Uterus (tissue), 4 donors: ENCODE measurements around the gene CDC5L. TPM values are rescaled to one million over a fixed set of nuclear protein-coding genes. Genes with fewer than 3 reads are reported as not detected.

Experiments
- DNase-seq, 2 donors: peaks; one replicate each; pipeline ENCODE4 v3.0.0-alpha.2; 2019 to 2020
- H3K27ac ChIP-seq, 2 donors: fragments of 200-600 bp; sonication (generic); 1 replicate in 1 of 2; 2 replicates in 1 of 2; pipeline ENCODE4 v1.5.1; 2016 to 2018
- H3K27me3 ChIP-seq, 2 donors: fragments of 200-600 bp; sonication (generic); one replicate each; pipeline ENCODE4 v1.5.1; 2018 to 2019; ENCODE audit warnings: control low read depth in 1 of 2
- H3K36me3 ChIP-seq, 2 donors: fragments of 200-600 bp; sonication (generic); one replicate each; pipeline ENCODE4 v1.5.1; 2019; ENCODE audit warnings: control low read depth in 1 of 2
- H3K4me1 ChIP-seq, 2 donors: fragments of 200-600 bp; sonication (generic); one replicate each; pipeline ENCODE4 v1.5.1; 2018 to 2019; ENCODE audit warnings: control low read depth in 1 of 2
- H3K4me3 ChIP-seq, 2 donors: fragments of 200-600 bp; sonication (generic); 1 replicate in 1 of 2; 2 replicates in 1 of 2; pipeline ENCODE4 v1.5.1; 2018 to 2019; ENCODE audit warnings: mild to moderate bottlenecking in 1 of 2
- H3K9me3 ChIP-seq, 2 donors: fragments of 200-600 bp; sonication (generic); one replicate each; pipeline ENCODE4 v1.5.1; 2019; ENCODE audit warnings: control low read depth in 1 of 2
- CTCF ChIP-seq, 4 experiments: fragments of 200-600 bp in 2 of 4; fragments of 450-650 bp in 2 of 4; sonication (generic) in 2 of 4; IDR thresholded peaks; one replicate each; pipeline ENCODE4 v1.5.1; 2016 to 2019; ENCODE audit warnings: antibody characterized with exemption in 4 of 4, mild to moderate bottlenecking in 2 of 4, moderate library complexity in 1 of 4
- POLR2A ChIP-seq, 2 donors: fragments of 450-650 bp; IDR thresholded peaks; one replicate each; pipeline ENCODE4 v1.6.1; 2016; ENCODE audit warnings: antibody characterized with exemption in 2 of 2, mild to moderate bottlenecking in 1 of 2, moderate library complexity in 1 of 2
- intact Hi-C: fragments of 100-400 bp; cut with DNase I; formaldehyde crosslinking; loops from one replicate; pipeline ENCODE4 v1.15.1; 2023; ENCODE audit warnings: low total_unique reads
- total RNA-seq, 4 donors: library from RNA; depleted of rRNA in 3 of 4; stranded (reverse); fragments of >200 nt in 3 of 4; gene quantifications; one replicate each; pipeline versions ENCODE4 v1.1.0 to v1.2.4, GENCODE V29; 2014 to 2023
- donor health status: DM: yes; HTN: yes; CAD: no.

CDC5L gene
- total RNA-seq, 4 donors from 2014 or later: 8.7 to 42.0 (median 20.0) TPM

- no peaks in the 10 kb centered on the region for H3K36me3 ChIP-seq
- H3K9me3 ChIP-seq: no peaks in the 10 kb centered on the region
- no peak for TF ChIP-seq CTCF (IDR thresholded peaks at IDR 0.05)
- TF ChIP-seq POLR2A (IDR thresholded peaks at IDR 0.05): no peak
- intact Hi-C loops: loop anchor here (5.0 kb wide), 1 partner anchor 1469 kb away; no protein-coding TSS in a partner anchor
- H3K27me3 ChIP-seq: no peaks in the 10 kb centered on the region
- no peak overlapping the region for H3K27ac ChIP-seq
- no peak overlapping the region for H3K4me3 ChIP-seq
- DNase-seq: no peak
- H3K4me1 ChIP-seq: no peaks in the 10 kb centered on the region
Measured at GRCh38 chr6:44462797-44463727, 75.6 kb downstream of the CDC5L start.

- TF ChIP-seq CTCF (IDR thresholded peaks at IDR 0.05) (no peak), POLR2A (IDR thresholded peaks at IDR 0.05) (no peak)
- intact Hi-C loops: loop anchor here (5.0 kb wide), 1 partner anchor 1468 kb away; no protein-coding TSS in a partner anchor
- no peak overlapping the region for H3K27ac ChIP-seq
Measured at GRCh38 chr6:44463728-44464450, 76.4 kb downstream of the CDC5L start.

GRCh38 chr6:44464527-44465310 lies 77.2 kb downstream of the CDC5L start:
- no peak for DNase-seq
- H3K36me3 ChIP-seq: no peaks in the 10 kb centered on the region
- H3K27ac ChIP-seq: no peak overlapping the region
- TF ChIP-seq CTCF (IDR thresholded peaks at IDR 0.05) (no peak), POLR2A (IDR thresholded peaks at IDR 0.05) (no peak)
- no peak overlapping the region for H3K4me3 ChIP-seq
- no peaks in the 10 kb centered on the region for H3K27me3 ChIP-seq
- no peaks in the 10 kb centered on the region for H3K4me1 ChIP-seq
- intact Hi-C loops: loop anchor here (5.0 kb wide), 1 partner anchor 1468 kb away; no protein-coding TSS in a partner anchor
- H3K9me3 ChIP-seq: no peaks in the 10 kb centered on the region

More at GRCh38 chr6:44463728-44464450, 76.4 kb downstream of the CDC5L start:
- Histone ChIP-seq H3K4me3 (no peak overlapping the region), H3K4me1 (no peaks in the 10 kb centered on the region), H3K9me3 (no peaks in the 10 kb centered on the region), H3K36me3 (no peaks in the 10 kb centered on the region), H3K27me3 (no peaks in the 10 kb centered on the region)
- no peak for DNase-seq

- intact Hi-C loops: no loop called here
- H3K27ac ChIP-seq: no peak overlapping the region
- H3K27me3 ChIP-seq: no peaks in the 10 kb centered on the region
- no peak overlapping the region for H3K4me3 ChIP-seq
- no peak for DNase-seq
- no peaks in the 10 kb centered on the region for H3K9me3 ChIP-seq
- no peaks in the 10 kb centered on the region for H3K4me1 ChIP-seq
- H3K36me3 ChIP-seq: no peaks in the 10 kb centered on the region
- TF ChIP-seq POLR2A (IDR thresholded peaks at IDR 0.05): no peak
- no peak for TF ChIP-seq CTCF (IDR thresholded peaks at IDR 0.05)
Measured at GRCh38 chr6:44466955-44467354, 79.4 kb downstream of the CDC5L start.
